ENCODE results near the gene SLC16A13.
A peak's percentile ranks its signal among the peaks of the same experiment; 100 is the strongest.

The SLC16A13 gene

DNA sequence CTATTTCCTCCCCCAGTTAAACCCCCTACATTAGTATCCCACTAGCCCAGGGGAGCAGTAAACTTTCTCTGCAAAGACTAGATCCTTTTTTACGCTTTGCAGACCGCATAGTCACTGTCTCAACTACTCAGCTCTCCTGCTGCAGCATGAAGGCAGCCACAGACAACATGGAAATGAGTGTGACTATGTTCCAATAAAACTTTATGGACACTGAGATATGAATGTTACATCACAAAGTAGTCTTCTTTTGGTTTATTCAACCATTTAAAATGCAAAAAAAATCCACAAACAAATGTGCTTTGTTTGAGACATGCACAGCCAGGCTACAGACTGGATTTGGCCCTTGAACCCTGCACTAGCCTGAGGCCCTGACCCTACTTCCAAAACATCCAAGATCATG, 25.3 kb upstream of the SLC16A13 start:
- DNase-seq (ENCODE audit: insufficient read length, low spot score) (no peak), FAIRE-seq (no peak)
- no peak for TF ChIP-seq POLR2A (IDR thresholded peaks at IDR 0.05; ENCODE audit: low read depth, low read length)
- no peak for TF ChIP-seq SPI1 (IDR thresholded peaks at IDR 0.05; ENCODE audit: low read depth, low read length)
- TF ChIP-seq POLR2AphosphoS5 (IDR thresholded peaks at IDR 0.05; ENCODE audit: low read depth, low read length): no peak
- no peak for TF ChIP-seq TAF1 (IDR thresholded peaks at IDR 0.05; ENCODE audit: low read depth, low read length)
- no peak for TF ChIP-seq POU2F2 (IDR thresholded peaks at IDR 0.05; ENCODE audit: low read depth, low read length)

DNA sequence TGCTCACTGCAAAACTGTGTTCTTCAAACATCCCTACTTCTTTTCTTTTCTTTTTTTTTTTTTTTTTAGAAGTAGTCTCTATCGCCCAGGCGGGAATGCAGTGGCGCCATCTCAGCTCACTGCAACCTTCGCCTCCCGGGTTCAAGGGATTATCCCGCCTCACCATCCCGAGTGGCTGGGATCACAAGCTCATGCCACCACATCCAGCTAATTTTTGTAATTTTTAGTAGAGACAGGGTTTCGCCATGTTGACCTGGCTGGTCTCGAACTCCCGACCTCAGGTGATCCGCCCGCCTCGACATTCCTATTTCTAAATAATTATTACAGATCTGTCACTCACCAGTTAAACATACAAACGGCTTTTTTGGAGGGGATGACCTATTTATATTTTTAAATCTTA, 24.4 kb upstream of the SLC16A13 start:
- no peak for FAIRE-seq
- no peak for DNase-seq (ENCODE audit: insufficient read length, low spot score)
- TF ChIP-seq POU2F2 (IDR thresholded peaks at IDR 0.05; ENCODE audit: low read depth, low read length) (no peak), PAX5 (IDR thresholded peaks at IDR 0.05; ENCODE audit: insufficient read depth, low read length, severe bottlenecking) (no peak), SPI1 (IDR thresholded peaks at IDR 0.05; ENCODE audit: low read depth, low read length) (no peak), POLR2A (IDR thresholded peaks at IDR 0.05; ENCODE audit: low read depth, low read length) (no peak), POLR2AphosphoS5 (IDR thresholded peaks at IDR 0.05; ENCODE audit: low read depth, low read length) (no peak), TAF1 (IDR thresholded peaks at IDR 0.05; ENCODE audit: low read depth, low read length) (no peak)

GRCh38 chr17:7011942-7012254, 23.9 kb upstream of the SLC16A13 start:
- no peak for TF ChIP-seq TAF1 (IDR thresholded peaks at IDR 0.05; ENCODE audit: low read depth, low read length)
- no peak for TF ChIP-seq POLR2A (IDR thresholded peaks at IDR 0.05; ENCODE audit: low read depth, low read length)
- no peak for TF ChIP-seq PAX5 (IDR thresholded peaks at IDR 0.05; ENCODE audit: insufficient read depth, low read length, severe bottlenecking)
- TF ChIP-seq POU2F2 (IDR thresholded peaks at IDR 0.05; ENCODE audit: low read depth, low read length): no peak
- TF ChIP-seq SPI1 (IDR thresholded peaks at IDR 0.05; ENCODE audit: low read depth, low read length): no peak
- no peak for TF ChIP-seq POLR2AphosphoS5 (IDR thresholded peaks at IDR 0.05; ENCODE audit: low read depth, low read length)
- DNase-seq (ENCODE audit: insufficient read length, low spot score) (no peak), FAIRE-seq (no peak)

GRCh38 chr17:7014261-7014994, 21.4 kb upstream of the SLC16A13 start:
- FAIRE-seq (peak; percentile 97), DNase-seq (ENCODE audit: insufficient read length, low spot score) (peak; percentile 93)
- peak; percentile 95 for TF ChIP-seq POLR2AphosphoS5 (IDR thresholded peaks at IDR 0.05; ENCODE audit: low read depth, low read length)
- peak; percentile 90 for TF ChIP-seq TAF1 (IDR thresholded peaks at IDR 0.05; ENCODE audit: low read depth, low read length)
- peak; percentile 67 for TF ChIP-seq POU2F2 (IDR thresholded peaks at IDR 0.05; ENCODE audit: low read depth, low read length)
- no peak for TF ChIP-seq PAX5 (IDR thresholded peaks at IDR 0.05; ENCODE audit: insufficient read depth, low read length, severe bottlenecking)
- TF ChIP-seq POLR2A (IDR thresholded peaks at IDR 0.05; ENCODE audit: low read depth, low read length): peak; percentile 93
- TF ChIP-seq SPI1 (IDR thresholded peaks at IDR 0.05; ENCODE audit: low read depth, low read length): peak; percentile 87

- FAIRE-seq: peak; percentile 87
- no peak for DNase-seq (ENCODE audit: insufficient read length, low spot score)
- peak; percentile 91 for TF ChIP-seq POLR2A (IDR thresholded peaks at IDR 0.05; ENCODE audit: low read depth, low read length)
- TF ChIP-seq PAX5 (IDR thresholded peaks at IDR 0.05; ENCODE audit: insufficient read depth, low read length, severe bottlenecking): no peak
- TF ChIP-seq TAF1 (IDR thresholded peaks at IDR 0.05; ENCODE audit: low read depth, low read length): peak; percentile 62; the same call in 1 of the 2 replicates
- TF ChIP-seq POLR2AphosphoS5 (IDR thresholded peaks at IDR 0.05; ENCODE audit: low read depth, low read length): peak; percentile 89
These were observed 20.5 kb upstream of the SLC16A13 start for GRCh38 chr17:7014995-7015958.

DNA sequence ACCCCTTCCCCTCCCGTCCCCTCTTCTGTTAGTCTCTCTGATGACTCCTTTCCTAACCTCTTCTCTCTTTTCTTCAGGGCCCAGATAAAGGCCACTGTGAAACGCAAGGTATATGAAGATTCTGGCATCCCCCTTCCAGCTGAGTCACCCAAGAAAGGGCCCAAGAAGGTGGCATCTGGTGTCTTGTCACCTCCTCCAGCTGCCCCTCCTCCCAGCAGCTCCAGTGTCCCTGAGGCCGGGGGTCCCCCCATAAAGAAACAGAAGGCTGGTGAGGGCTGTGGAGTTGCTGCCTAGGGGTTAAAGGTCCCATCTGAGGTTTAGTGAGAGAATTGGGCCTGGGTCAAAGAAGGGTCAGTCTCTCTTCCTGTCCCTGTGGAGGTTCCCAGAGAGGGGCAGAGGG, 19.4 kb upstream of the SLC16A13 start:
- FAIRE-seq (no peak), DNase-seq (ENCODE audit: insufficient read length, low spot score) (no peak)
- TF ChIP-seq POLR2A (IDR thresholded peaks at IDR 0.05; ENCODE audit: low read depth, low read length): no peak
- TF ChIP-seq TAF1 (IDR thresholded peaks at IDR 0.05; ENCODE audit: low read depth, low read length): no peak

DNA sequence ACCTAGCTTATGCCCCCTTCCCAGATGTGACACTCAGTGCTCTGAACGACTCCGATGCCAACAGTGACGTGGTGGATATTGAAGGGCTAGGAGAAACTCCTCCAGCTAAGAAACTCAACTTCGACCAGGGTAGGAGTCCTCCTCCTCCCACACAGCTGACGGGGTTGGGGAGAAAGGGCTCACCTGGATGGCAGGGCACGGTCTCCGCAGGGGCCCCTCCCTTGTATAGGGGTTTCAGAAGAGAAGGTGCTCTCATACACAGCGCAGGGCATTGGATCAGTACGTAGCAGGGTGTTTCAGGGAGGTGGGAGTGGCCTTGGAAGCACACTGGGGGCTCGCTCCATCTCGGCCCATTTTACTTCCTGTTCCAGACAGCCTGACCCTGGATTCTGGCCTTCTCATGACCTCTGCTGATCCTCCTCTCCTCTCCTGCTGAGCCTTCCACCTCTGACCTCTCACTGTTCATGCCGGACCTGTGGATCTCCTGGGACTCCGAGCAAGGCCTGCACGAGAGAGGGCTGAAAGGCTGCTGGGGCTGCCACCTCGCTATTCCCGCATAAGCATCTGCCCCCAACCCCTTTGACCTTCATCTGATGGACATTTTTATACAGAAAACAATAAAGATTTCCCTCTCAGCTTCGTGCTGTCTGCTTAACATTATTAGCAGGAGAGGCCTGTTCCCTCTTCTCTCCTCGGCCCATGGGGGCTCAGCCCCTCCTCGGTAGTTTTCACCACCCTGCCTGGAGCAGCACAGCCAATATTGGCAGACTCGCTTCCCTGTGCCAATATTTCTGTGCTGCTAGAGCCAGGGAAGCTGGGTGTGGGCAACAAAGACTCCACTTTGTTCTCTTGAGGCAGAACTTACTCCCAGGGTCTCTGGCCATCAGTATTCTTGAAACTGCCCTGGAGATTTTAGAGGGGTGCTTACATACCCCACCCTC, 18.7 kb upstream of the SLC16A13 start:
- FAIRE-seq: no peak
- DNase-seq (ENCODE audit: insufficient read length, low spot score): no peak
- TF ChIP-seq POU2F2 (IDR thresholded peaks at IDR 0.05; ENCODE audit: low read depth, low read length) (no peak), PAX5 (IDR thresholded peaks at IDR 0.05; ENCODE audit: insufficient read depth, low read length, severe bottlenecking) (no peak), TAF1 (IDR thresholded peaks at IDR 0.05; ENCODE audit: low read depth, low read length) (no peak), SPI1 (IDR thresholded peaks at IDR 0.05; ENCODE audit: low read depth, low read length) (no peak), POLR2A (IDR thresholded peaks at IDR 0.05; ENCODE audit: low read depth, low read length) (no peak), POLR2AphosphoS5 (IDR thresholded peaks at IDR 0.05; ENCODE audit: low read depth, low read length) (no peak)

DNA sequence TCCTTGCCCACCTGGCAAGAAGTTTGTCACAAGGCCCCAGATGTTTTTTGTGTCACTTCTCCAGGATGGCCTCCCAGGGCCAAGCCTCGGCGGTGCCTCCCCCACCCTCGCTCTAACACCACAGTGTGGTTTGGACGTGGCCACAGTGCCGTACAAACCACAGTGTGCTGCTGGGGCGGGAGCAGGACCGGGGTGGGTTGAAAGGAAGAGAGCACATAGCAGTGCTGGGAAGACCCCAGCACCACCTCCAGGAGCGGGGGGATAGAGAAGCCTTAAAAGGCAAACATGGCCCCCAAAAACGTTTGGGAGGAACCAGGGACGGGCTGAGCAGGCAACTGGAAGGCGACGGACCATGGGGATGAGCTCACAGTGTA, 18.0 kb upstream of the SLC16A13 start:
- FAIRE-seq (peak; percentile 59), DNase-seq (ENCODE audit: insufficient read length, low spot score) (no peak)
- TF ChIP-seq PAX5 (IDR thresholded peaks at IDR 0.05; ENCODE audit: insufficient read depth, low read length, severe bottlenecking): no peak
- TF ChIP-seq POLR2AphosphoS5 (IDR thresholded peaks at IDR 0.05; ENCODE audit: low read depth, low read length): no peak
- no peak for TF ChIP-seq TAF1 (IDR thresholded peaks at IDR 0.05; ENCODE audit: low read depth, low read length)
- no peak for TF ChIP-seq POU2F2 (IDR thresholded peaks at IDR 0.05; ENCODE audit: low read depth, low read length)
- no peak for TF ChIP-seq SPI1 (IDR thresholded peaks at IDR 0.05; ENCODE audit: low read depth, low read length)
- no peak for TF ChIP-seq POLR2A (IDR thresholded peaks at IDR 0.05; ENCODE audit: low read depth, low read length)

All from GM12891 (cell line).